ENCODE measurements around the gene B3GALT2. TPM values are rescaled to one million over a fixed set of nuclear protein-coding genes. Genes with fewer than 3 reads are reported as not detected.
"Not testable (repeated sequence)": the region's sequence is repeated elsewhere in the genome, so short reads cannot be mapped to it uniquely, and the experiment has no call there.

B3GALT2 gene
- total RNA-seq, 5 donors from 2014 or later (not counting 1 experiment from before 2014, with no cell fraction given) = 0.15 to 16.6 (median 3.4) TPM

- ATAC-seq (replicated peaks in 1 of 4) (no peak), DNase-seq (no peak)
- Histone ChIP-seq H3K36me3 (ENCODE audit: control insufficient read depth in 2 of 2, extremely low read depth in 1 of 2, insufficient read depth in 1 of 2, low read length in 1 of 2) (peaks cover 0 to 10% of the 10 kb centered on the region in 2 donors), H3K27me3 (replicated peaks in 1 of 2; ENCODE audit: control insufficient read depth in 2 of 2, extremely low read depth in 1 of 2, insufficient read depth in 2 of 2, low read length in 1 of 2) (no peaks in the 10 kb centered on the region), H3K27ac (ENCODE audit: low read length) (no peak overlapping the region), H3K9me3 (peaks cover 9% of the 10 kb centered on the region), H3K4me1 (ENCODE audit: control insufficient read depth in 1 of 2, extremely low read depth in 1 of 2, insufficient read depth in 2 of 2, low read length in 2 of 2) (no peaks in the 10 kb centered on the region), H3K4me3 (ENCODE audit: control insufficient read depth in 1 of 2, extremely low read depth in 1 of 2, low read length in 1 of 2) (no peak overlapping the region)
- Mint-ChIP-seq H3K27ac (no peak overlapping the region), H3K27me3 (no peaks in the 10 kb centered on the region), H3K4me3 (no peak overlapping the region), H3K4me1 (peaks cover 35 to 42% (median 40%) of the 10 kb centered on the region in 3 donors), H3K9me3 (peaks cover 7 to 8% (median 7%) of the 10 kb centered on the region in 3 donors), H3K36me3 (peaks cover 42% of the 10 kb centered on the region)
- ChIA-PET CTCF (interaction anchor here in 1 of 2 donors (0.8 to 1.0 kb wide), 2 partner anchors 14 to 15 kb away, joined by 3 to 4 read pairs; no protein-coding TSS in a partner anchor), POLR2A (interaction anchor here in 1 of 2 donors (0.7 kb wide), 1 partner anchor 10 kb away, joined by 3 read pairs; no protein-coding TSS in a partner anchor)
- WGBS (ENCODE audit: insufficient coverage) = no CpG with 5 or more reads among the region's 2 CpGs
Measured at GRCh38 chr1:193201021-193201420, 14.6 kb upstream of the B3GALT2 start.

- no peak for DNase-seq
- no peak overlapping the region for H3K4me3 Mint-ChIP-seq
- no peaks in the 10 kb centered on the region for H3K27me3 ChIP-seq (replicated peaks in 1 of 2; ENCODE audit: control insufficient read depth in 2 of 2, extremely low read depth in 1 of 2, insufficient read depth in 2 of 2, low read length in 1 of 2)
- WGBS (ENCODE audit: insufficient coverage) = no CpG with 5 or more reads among the region's 4 CpGs
- H3K9me3 Mint-ChIP-seq = no peaks in the 10 kb centered on the region
- no peaks in the 10 kb centered on the region for H3K9me3 ChIP-seq
- H3K36me3 Mint-ChIP-seq = peaks cover 40% of the 10 kb centered on the region
- no peaks in the 10 kb centered on the region for H3K27me3 Mint-ChIP-seq
- H3K36me3 ChIP-seq (ENCODE audit: control insufficient read depth in 2 of 2, extremely low read depth in 1 of 2, insufficient read depth in 1 of 2, low read length in 1 of 2) = peaks cover 0 to 2% of the 10 kb centered on the region in 2 donors
- ChIA-PET POLR2A (no interaction called here), CTCF (interaction anchor here in 1 of 2 donors (0.6 kb wide), 1 partner anchor 141 kb away, joined by 3 read pairs; no protein-coding TSS in a partner anchor)
- H3K27ac ChIP-seq (ENCODE audit: low read length) = no peak overlapping the region
- peaks cover 43 to 48% (median 45%) of the 10 kb centered on the region in 3 donors for H3K4me1 Mint-ChIP-seq
- H3K27ac Mint-ChIP-seq = no peak overlapping the region
- ATAC-seq (replicated peaks in 1 of 4) = no peak
- H3K4me3 ChIP-seq (ENCODE audit: control insufficient read depth in 1 of 2, extremely low read depth in 1 of 2, low read length in 1 of 2) = no peak overlapping the region
- H3K4me1 ChIP-seq (ENCODE audit: control insufficient read depth in 1 of 2, extremely low read depth in 1 of 2, insufficient read depth in 2 of 2, low read length in 2 of 2) = no peaks in the 10 kb centered on the region
Measured at GRCh38 chr1:193199940-193200339, 13.5 kb upstream of the B3GALT2 start.

GRCh38 chr1:193192586-193192985 lies 6.2 kb upstream of the B3GALT2 start:
- Mint-ChIP-seq H3K4me1 (peaks cover 59 to 66% (median 63%) of the 10 kb centered on the region in 3 donors), H3K27ac (no peak overlapping the region), H3K4me3 (no peak overlapping the region), H3K36me3 (peaks cover 32% of the 10 kb centered on the region), H3K27me3 (no peaks in the 10 kb centered on the region), H3K9me3 (no peaks in the 10 kb centered on the region)
- 100% methylated on average over 7 of the region's 8 CpGs for WGBS (ENCODE audit: insufficient coverage)
- CTCF ChIA-PET = no interaction called here
- POLR2A ChIA-PET = no interaction called here
- no peak overlapping the region for H3K4me3 ChIP-seq (ENCODE audit: control insufficient read depth in 1 of 2, extremely low read depth in 1 of 2, low read length in 1 of 2)
- H3K27me3 ChIP-seq (replicated peaks in 1 of 2; ENCODE audit: control insufficient read depth in 2 of 2, extremely low read depth in 1 of 2, insufficient read depth in 2 of 2, low read length in 1 of 2) = no peaks in the 10 kb centered on the region
- no peak overlapping the region for H3K27ac ChIP-seq (ENCODE audit: low read length)
- DNase-seq (no peak), ATAC-seq (replicated peaks in 1 of 4) (no peak)
- no peaks in the 10 kb centered on the region for H3K9me3 ChIP-seq
- H3K36me3 ChIP-seq (ENCODE audit: control insufficient read depth in 2 of 2, extremely low read depth in 1 of 2, insufficient read depth in 1 of 2, low read length in 1 of 2) = peaks cover 2 to 7% of the 10 kb centered on the region in 2 donors
- peaks cover 0 to 2% of the 10 kb centered on the region in 2 experiments for H3K4me1 ChIP-seq (ENCODE audit: control insufficient read depth in 1 of 2, extremely low read depth in 1 of 2, insufficient read depth in 2 of 2, low read length in 2 of 2)

- POLR2A ChIA-PET = interaction anchor here in 1 of 2 donors (0.6 to 0.8 kb wide), 2 partner anchors 14 to 626 kb away, joined by 3 read pairs; no protein-coding TSS in a partner anchor
- Histone ChIP-seq H3K4me3 (ENCODE audit: control insufficient read depth in 1 of 2, extremely low read depth in 1 of 2, low read length in 1 of 2) (no peak overlapping the region), H3K27me3 (replicated peaks in 1 of 2; ENCODE audit: control insufficient read depth in 2 of 2, extremely low read depth in 1 of 2, insufficient read depth in 2 of 2, low read length in 1 of 2) (no peaks in the 10 kb centered on the region), H3K27ac (ENCODE audit: low read length) (no peak overlapping the region), H3K36me3 (ENCODE audit: control insufficient read depth in 2 of 2, extremely low read depth in 1 of 2, insufficient read depth in 1 of 2, low read length in 1 of 2) (peaks cover 2 to 7% of the 10 kb centered on the region in 2 donors), H3K4me1 (ENCODE audit: control insufficient read depth in 1 of 2, extremely low read depth in 1 of 2, insufficient read depth in 2 of 2, low read length in 2 of 2) (peaks cover 7 to 11% of the 10 kb centered on the region in 2 experiments), H3K9me3 (no peaks in the 10 kb centered on the region)
- H3K36me3 Mint-ChIP-seq = peaks cover 22% of the 10 kb centered on the region
- no peak overlapping the region for H3K4me3 Mint-ChIP-seq
- CTCF ChIA-PET = interaction anchor here (0.6 to 1.9 kb wide), 7 partner anchors 9 to 1105 kb away, joined by 3 to 6 read pairs (median 4); no protein-coding TSS in a partner anchor
- peak overlapping the region in 1 of 2 donors; percentile 60 for H3K27ac Mint-ChIP-seq
- ATAC-seq (replicated peaks in 1 of 4) = no peak
- H3K27me3 Mint-ChIP-seq = no peaks in the 10 kb centered on the region
- peaks cover 67 to 75% (median 73%) of the 10 kb centered on the region in 3 donors for H3K4me1 Mint-ChIP-seq
- peak in 1 of 35 experiments; percentile 15 for DNase-seq
- no peaks in the 10 kb centered on the region for H3K9me3 Mint-ChIP-seq
Measured at GRCh38 chr1:193190096-193190744, 3.8 kb upstream of the B3GALT2 start.

GRCh38 chr1:193189442-193190095 lies 3.2 kb upstream of the B3GALT2 start:
- no CpG with 5 or more reads among the region's 3 CpGs for WGBS (ENCODE audit: insufficient coverage)
- H3K4me3 ChIP-seq (ENCODE audit: control insufficient read depth in 1 of 2, extremely low read depth in 1 of 2, low read length in 1 of 2) = no peak overlapping the region
- no peak overlapping the region for H3K4me3 Mint-ChIP-seq
- peaks cover 18% of the 10 kb centered on the region for H3K36me3 Mint-ChIP-seq
- H3K27ac Mint-ChIP-seq = peak overlapping the region; percentile 62 to 66
- POLR2A ChIA-PET = interaction anchor here in 1 of 2 donors (0.6 kb wide), 2 partner anchors 8 to 625 kb away, joined by 3 read pairs; no protein-coding TSS in a partner anchor
- H3K27me3 Mint-ChIP-seq = no peaks in the 10 kb centered on the region
- no peak overlapping the region for H3K27ac ChIP-seq (ENCODE audit: low read length)
- no peak for ATAC-seq (replicated peaks in 1 of 4)
- peaks cover 7 to 11% of the 10 kb centered on the region in 2 experiments for H3K4me1 ChIP-seq (ENCODE audit: control insufficient read depth in 1 of 2, extremely low read depth in 1 of 2, insufficient read depth in 2 of 2, low read length in 2 of 2)
- H3K9me3 Mint-ChIP-seq = no peaks in the 10 kb centered on the region
- H3K36me3 ChIP-seq (ENCODE audit: control insufficient read depth in 2 of 2, extremely low read depth in 1 of 2, insufficient read depth in 1 of 2, low read length in 1 of 2) = peaks cover 2 to 7% of the 10 kb centered on the region in 2 donors
- H3K4me1 Mint-ChIP-seq = peaks cover 67 to 76% (median 73%) of the 10 kb centered on the region in 3 donors
- DNase-seq = no peak
- no peaks in the 10 kb centered on the region for H3K27me3 ChIP-seq (replicated peaks in 1 of 2; ENCODE audit: control insufficient read depth in 2 of 2, extremely low read depth in 1 of 2, insufficient read depth in 2 of 2, low read length in 1 of 2)
- CTCF ChIA-PET = interaction anchor here (0.6 to 1.9 kb wide), 6 partner anchors 9 to 1106 kb away, joined by 3 to 6 read pairs (median 4); no protein-coding TSS in a partner anchor
- no peaks in the 10 kb centered on the region for H3K9me3 ChIP-seq

GRCh38 chr1:193188915-193189314 lies 2.5 kb upstream of the B3GALT2 start:
- H3K27ac Mint-ChIP-seq = peak overlapping the region in 1 of 2 donors; percentile 66

More at GRCh38 chr1:193188915-193189314, 2.5 kb upstream of the B3GALT2 start:
- not testable (repeated sequence) for H3K27me3 ChIP-seq (replicated peaks in 1 of 2; ENCODE audit: control insufficient read depth in 2 of 2, extremely low read depth in 1 of 2, insufficient read depth in 2 of 2, low read length in 1 of 2); DNase-seq; H3K9me3 ChIP-seq; H3K9me3 Mint-ChIP-seq; ATAC-seq (replicated peaks in 1 of 4); H3K27me3 Mint-ChIP-seq; H3K36me3 ChIP-seq (ENCODE audit: control insufficient read depth in 2 of 2, extremely low read depth in 1 of 2, insufficient read depth in 1 of 2, low read length in 1 of 2); H3K4me3 Mint-ChIP-seq; H3K4me3 ChIP-seq (ENCODE audit: control insufficient read depth in 1 of 2, extremely low read depth in 1 of 2, low read length in 1 of 2); H3K27ac ChIP-seq (ENCODE audit: low read length)
- CTCF ChIA-PET = interaction anchor here (0.6 to 1.9 kb wide), 4 partner anchors 26 to 383 kb away, joined by 3 to 9 read pairs (median 5); no protein-coding TSS in a partner anchor
- peaks cover 64 to 73% (median 67%) of the 10 kb centered on the region in 3 donors for H3K4me1 Mint-ChIP-seq
- POLR2A ChIA-PET = interaction anchor here in 1 of 2 donors (0.6 kb wide), 1 partner anchor 9 kb away, joined by 3 read pairs; no protein-coding TSS in a partner anchor
- H3K36me3 Mint-ChIP-seq = peaks cover 14% of the 10 kb centered on the region
- 98% methylated on average over 6 of the region's 7 CpGs for WGBS (ENCODE audit: insufficient coverage)
- H3K4me1 ChIP-seq (ENCODE audit: control insufficient read depth in 1 of 2, extremely low read depth in 1 of 2, insufficient read depth in 2 of 2, low read length in 2 of 2) = peaks cover 7 to 11% of the 10 kb centered on the region in 2 experiments

Data from T-cell (primary cell).